B cell (primary cell): ENCODE results near the gene CTTNBP2NL.

Experiments
- EZH2 ChIP-seq: IDR thresholded peaks from 2 replicates; pipeline ENCODE4 v1.6.1; 2012; ENCODE audit warnings: borderline replicate concordance, low read depth, mild to moderate bottlenecking, moderate library complexity, low read length; ENCODE audit not compliant: insufficient read depth, poor library complexity, severe bottlenecking
- TF ChIP-seq, protein P1 (sequence below): fragments of 200-600 bp; IDR thresholded peaks from one replicate; pipeline ENCODE4 v1.8.0; 2022; ENCODE audit warnings: antibody characterized with exemption, mild to moderate bottlenecking

DNA sequence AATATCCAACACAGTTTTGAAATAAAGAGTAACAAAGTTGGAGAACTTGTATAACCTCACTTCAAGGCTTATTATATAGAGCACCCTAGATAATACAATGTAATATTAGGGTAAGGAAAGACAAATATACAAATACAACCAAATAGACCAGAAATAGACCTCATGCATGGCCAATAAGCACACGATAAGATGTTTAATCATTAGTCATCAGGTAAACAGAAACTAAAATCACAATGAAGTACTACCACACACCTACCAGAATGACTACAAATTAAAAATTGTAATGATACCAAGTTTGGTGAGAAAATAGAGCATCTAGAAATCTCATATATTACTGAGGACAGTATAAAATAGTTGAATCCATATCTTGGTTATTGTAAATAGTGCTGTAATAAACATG lies 20.3 kb upstream of the CTTNBP2NL start:
- TF ChIP-seq EZH2, result no peak
- TF ChIP-seq, protein P1, sequence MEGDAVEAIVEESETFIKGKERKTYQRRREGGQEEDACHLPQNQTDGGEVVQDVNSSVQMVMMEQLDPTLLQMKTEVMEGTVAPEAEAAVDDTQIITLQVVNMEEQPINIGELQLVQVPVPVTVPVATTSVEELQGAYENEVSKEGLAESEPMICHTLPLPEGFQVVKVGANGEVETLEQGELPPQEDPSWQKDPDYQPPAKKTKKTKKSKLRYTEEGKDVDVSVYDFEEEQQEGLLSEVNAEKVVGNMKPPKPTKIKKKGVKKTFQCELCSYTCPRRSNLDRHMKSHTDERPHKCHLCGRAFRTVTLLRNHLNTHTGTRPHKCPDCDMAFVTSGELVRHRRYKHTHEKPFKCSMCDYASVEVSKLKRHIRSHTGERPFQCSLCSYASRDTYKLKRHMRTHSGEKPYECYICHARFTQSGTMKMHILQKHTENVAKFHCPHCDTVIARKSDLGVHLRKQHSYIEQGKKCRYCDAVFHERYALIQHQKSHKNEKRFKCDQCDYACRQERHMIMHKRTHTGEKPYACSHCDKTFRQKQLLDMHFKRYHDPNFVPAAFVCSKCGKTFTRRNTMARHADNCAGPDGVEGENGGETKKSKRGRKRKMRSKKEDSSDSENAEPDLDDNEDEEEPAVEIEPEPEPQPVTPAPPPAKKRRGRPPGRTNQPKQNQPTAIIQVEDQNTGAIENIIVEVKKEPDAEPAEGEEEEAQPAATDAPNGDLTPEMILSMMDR, result no peak
